ENCODE results near the gene RNF14. TPM values are rescaled to one million over a fixed set of nuclear protein-coding genes. Genes with fewer than 3 reads are reported as not detected.
"Not testable (repeated sequence)": the region's sequence is repeated elsewhere in the genome, so short reads cannot be mapped to it uniquely, and the experiment has no call there.

Gene RNF14
- total RNA-seq, 2 experiments from 2014 or later = 35.7 to 38.0 TPM

DNA sequence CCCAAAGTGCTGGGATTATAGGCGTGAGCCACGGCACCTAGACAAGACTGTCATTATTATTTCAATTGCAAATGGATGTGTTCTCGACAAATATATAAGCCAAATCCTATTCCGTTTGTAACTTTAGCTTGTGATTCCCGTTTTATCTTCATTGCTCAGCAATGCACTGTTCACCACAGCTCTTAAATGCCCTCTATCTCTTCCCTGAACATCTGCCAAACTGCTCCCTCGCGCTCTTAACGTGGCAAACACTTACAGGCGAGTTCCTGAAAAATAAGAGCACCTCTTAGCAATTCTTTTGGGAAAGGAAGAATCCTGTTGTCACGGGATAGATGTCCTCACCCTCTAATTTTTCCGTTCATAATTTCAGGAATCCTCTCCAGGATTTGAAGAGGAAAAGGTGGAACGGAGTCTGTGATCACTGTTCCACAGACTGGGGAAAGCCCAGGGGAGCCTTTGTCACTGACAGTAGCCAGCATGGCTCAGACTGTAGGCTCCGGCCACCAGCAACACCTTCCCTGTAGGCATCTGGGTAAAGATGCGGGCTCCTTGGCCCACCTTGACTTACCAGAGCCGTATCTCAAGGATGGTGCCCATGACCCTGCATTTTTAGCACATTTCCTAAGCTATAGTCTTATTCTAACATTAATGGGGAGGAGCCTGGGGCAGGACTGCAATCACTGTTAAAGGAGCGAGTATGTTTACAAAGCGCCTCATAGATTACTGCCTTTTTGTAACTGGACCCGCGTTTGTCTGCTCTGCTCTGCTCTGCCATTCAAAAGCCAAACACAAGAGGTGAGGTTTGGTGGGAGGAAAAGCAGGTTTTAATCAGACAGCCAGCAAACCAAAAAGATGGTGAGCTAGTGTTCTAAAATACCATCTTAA, 64.1 kb downstream of the RNF14 start:
- CTCF ChIA-PET = interaction anchor here (0.5 to 1.0 kb wide), 2 partner anchors 17 to 35 kb away, joined by 3 to 4 read pairs; no protein-coding TSS in a partner anchor
- H3K27me3 Mint-ChIP-seq = no peaks in the 10 kb centered on the region
- POLR2A ChIA-PET = no interaction called here

DNA sequence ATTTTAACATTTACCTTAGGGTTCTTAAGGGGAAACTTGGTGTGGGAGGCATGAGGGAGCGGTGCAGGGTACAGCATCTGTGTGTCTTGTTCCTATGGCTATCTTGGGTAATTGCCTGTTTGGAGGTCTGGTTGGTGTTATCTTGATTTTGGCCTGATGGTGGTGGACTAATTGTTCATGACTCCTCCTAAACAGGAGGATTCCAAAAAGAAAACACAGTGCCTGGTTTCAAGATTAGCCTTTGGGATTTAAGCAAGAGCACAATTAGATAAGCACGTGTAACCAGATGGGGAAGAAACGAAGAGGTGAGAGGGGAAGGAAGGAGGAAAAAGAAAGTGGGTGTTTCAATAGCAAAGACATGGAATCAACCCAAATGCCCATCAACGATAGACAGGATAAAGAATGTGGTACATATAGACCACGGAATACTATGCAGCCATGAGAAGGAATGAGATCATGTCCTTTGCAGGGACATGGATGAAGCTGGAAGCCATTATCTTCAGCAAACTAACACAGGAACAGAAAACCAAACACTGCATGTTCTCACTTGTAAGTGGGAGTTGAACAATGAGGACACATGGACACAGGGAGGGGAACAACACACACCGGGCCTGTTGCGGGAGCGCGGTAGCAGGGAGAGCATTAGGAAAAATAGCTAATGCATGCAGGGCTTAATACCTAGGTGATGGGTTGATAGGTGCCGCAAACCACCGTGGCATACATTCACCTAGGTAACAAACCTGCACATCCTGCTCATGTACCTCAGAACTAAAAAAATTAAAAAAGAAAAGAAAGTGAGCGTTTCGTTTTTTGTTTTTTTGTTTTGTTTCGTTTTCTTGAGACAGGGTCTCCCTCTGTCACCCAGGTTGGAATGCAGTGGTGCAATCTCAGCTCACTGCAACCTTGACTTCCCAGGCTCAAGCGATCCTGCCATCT, 65.0 kb downstream of the RNF14 start:
- ATAC-seq; H3K27me3 Mint-ChIP-seq; H3K4me3 Mint-ChIP-seq; DNase-seq; intact Hi-C loops (cut with DNase I, micrococcal nuclease); POLR2A ChIA-PET; H3K9me3 Mint-ChIP-seq (ENCODE audit: low read depth); H3K36me3 Mint-ChIP-seq (ENCODE audit: low read depth): not testable (repeated sequence)
- peaks cover 16% of the 10 kb centered on the region for H3K4me1 Mint-ChIP-seq
- peak overlapping the region; percentile 38 for H3K27ac Mint-ChIP-seq
- CTCF ChIA-PET = interaction anchor here (1.0 kb wide), 1 partner anchor 18 kb away, joined by 4 read pairs; no protein-coding TSS in a partner anchor

More for the DNA sequence above, 64.1 kb downstream of the RNF14 start:
- H3K4me1 Mint-ChIP-seq = peaks cover 16% of the 10 kb centered on the region
- peaks cover 2% of the 10 kb centered on the region for H3K9me3 Mint-ChIP-seq (ENCODE audit: low read depth)
- intact Hi-C loops (cut with DNase I, micrococcal nuclease) = no loop called here
- no peak overlapping the region for H3K4me3 Mint-ChIP-seq
- ATAC-seq (no peak), DNase-seq (no peak)
- H3K27ac Mint-ChIP-seq = peak overlapping the region; percentile 38
- H3K36me3 Mint-ChIP-seq (ENCODE audit: low read depth) = no peaks in the 10 kb centered on the region

DNA sequence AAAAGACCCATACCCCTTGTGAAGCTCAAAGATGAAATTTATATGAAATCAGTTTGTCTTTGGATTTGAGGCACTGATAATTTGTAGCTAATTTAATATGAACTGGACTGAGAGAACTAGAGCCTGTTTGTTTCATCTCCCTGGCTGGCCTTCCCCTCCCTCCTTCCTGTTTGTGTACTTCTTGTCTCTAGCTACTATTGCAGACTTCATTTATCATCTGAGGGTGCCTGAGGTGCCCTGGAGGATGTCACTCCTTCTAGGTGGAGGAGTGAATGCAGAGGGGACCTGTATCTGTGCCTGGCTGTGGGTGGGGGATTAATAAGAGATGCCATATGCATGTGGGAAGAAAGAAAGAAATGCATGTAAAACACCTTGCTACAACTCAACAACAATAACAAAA, 66.1 kb downstream of the RNF14 start:
- no peaks in the 10 kb centered on the region for H3K27me3 Mint-ChIP-seq
- ChIA-PET CTCF (no interaction called here), POLR2A (no interaction called here)
- H3K36me3 Mint-ChIP-seq (ENCODE audit: low read depth) = no peaks in the 10 kb centered on the region
- no peak overlapping the region for H3K4me3 Mint-ChIP-seq
- DNase-seq (no peak), ATAC-seq (no peak)
- intact Hi-C loops (cut with DNase I, micrococcal nuclease) = no loop called here
- peak overlapping the region; percentile 9 for H3K27ac Mint-ChIP-seq
- H3K9me3 Mint-ChIP-seq (ENCODE audit: low read depth) = peaks cover 2% of the 10 kb centered on the region
- H3K4me1 Mint-ChIP-seq = peaks cover 16% of the 10 kb centered on the region

DNA sequence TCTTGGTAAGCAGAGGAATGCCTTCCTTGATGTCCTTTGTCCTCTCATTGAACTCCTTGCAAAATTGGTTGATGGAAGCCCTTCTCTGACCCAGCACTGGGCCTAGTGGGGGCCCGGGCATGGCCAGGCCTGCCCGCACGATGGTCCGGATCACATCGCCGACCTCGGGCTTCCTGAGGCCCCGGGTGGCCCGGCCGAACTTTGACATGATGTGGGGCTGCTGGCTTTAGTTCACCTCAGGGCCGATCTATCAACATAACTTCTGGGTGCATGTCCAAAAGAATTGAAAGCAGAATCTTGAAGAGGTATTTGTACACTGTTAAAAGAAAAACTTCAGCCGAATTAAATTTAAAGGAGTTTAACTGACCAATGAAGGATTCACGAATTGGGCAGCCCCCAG, 68.0 kb downstream of the RNF14 start:
- POLR2A ChIA-PET = no interaction called here
- DNase-seq (no peak), ATAC-seq (no peak)
- H3K4me1 Mint-ChIP-seq = peaks cover 16% of the 10 kb centered on the region
- no peaks in the 10 kb centered on the region for H3K36me3 Mint-ChIP-seq (ENCODE audit: low read depth)
- H3K4me3 Mint-ChIP-seq = no peak overlapping the region
- intact Hi-C loops (cut with DNase I, micrococcal nuclease) = no loop called here
- peaks cover 2% of the 10 kb centered on the region for H3K9me3 Mint-ChIP-seq (ENCODE audit: low read depth)
- CTCF ChIA-PET = no interaction called here
- H3K27me3 Mint-ChIP-seq = no peaks in the 10 kb centered on the region
- no peak overlapping the region for H3K27ac Mint-ChIP-seq

DNA sequence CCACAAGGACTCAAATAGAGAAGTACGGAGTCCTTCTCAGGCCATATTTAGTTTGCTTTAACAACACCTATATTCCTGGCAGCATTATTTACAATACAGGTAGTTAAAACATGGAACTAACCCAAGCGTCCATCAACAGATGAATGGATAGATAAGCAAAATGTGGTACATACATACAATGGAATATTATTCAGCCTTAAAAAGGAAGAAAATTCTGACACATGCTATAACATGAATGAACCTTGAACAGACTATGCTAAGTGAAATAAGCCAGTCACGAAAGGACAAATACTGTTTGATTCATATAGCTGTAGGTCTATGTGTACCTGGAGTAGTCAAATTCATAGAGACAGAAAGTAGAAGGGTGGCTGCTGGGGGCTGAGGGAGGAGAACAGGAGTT, 68.7 kb downstream of the RNF14 start:
- ATAC-seq; POLR2A ChIA-PET; H3K9me3 Mint-ChIP-seq (ENCODE audit: low read depth); H3K4me3 Mint-ChIP-seq; intact Hi-C loops (cut with DNase I, micrococcal nuclease); H3K36me3 Mint-ChIP-seq (ENCODE audit: low read depth); CTCF ChIA-PET; DNase-seq; H3K27ac Mint-ChIP-seq; H3K27me3 Mint-ChIP-seq: not testable (repeated sequence)
- peaks cover 16% of the 10 kb centered on the region for H3K4me1 Mint-ChIP-seq

DNA sequence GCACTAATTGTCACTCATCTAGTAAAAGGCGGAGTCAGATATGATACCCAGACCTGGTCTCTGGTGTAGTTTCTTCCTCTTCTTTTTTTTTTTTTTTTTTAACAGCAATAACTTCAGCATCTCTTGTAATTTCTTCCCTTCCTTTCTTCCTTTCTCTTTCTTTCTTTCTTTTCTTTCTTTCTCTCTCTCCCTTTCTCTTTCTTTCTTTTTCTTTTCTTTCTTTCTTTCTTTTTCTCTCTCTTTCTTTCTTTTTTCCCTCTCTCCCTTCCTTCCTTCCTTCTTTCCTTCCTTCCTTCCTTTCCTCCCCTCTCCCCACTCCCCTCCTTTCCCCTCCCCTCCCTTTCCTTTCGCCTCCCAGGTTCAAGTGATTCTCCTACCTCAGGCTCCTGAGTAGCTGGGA, 69.8 kb downstream of the RNF14 start:
- Mint-ChIP-seq H3K36me3 (ENCODE audit: low read depth) (no peaks in the 10 kb centered on the region), H3K27me3 (no peaks in the 10 kb centered on the region), H3K4me3 (no peak overlapping the region), H3K4me1 (peaks cover 12% of the 10 kb centered on the region), H3K9me3 (ENCODE audit: low read depth) (no peaks in the 10 kb centered on the region), H3K27ac (no peak overlapping the region)
- DNase-seq (no peak), ATAC-seq (no peak)
- intact Hi-C loops (cut with DNase I, micrococcal nuclease) = no loop called here
- POLR2A ChIA-PET = no interaction called here
- CTCF ChIA-PET = no interaction called here

Other genes starting within 250 kb of the RNF14 start
- gene PCDH1, start 90.7 kb upstream of the RNF14 start, total RNA-seq = not detected
- 10 to 100 TPM; 48.7 to 56.1 TPM for gene DELE1, start 45.2 kb upstream of the RNF14 start, total RNA-seq
- gene PCDH12, start 10.9 kb upstream of the RNF14 start, total RNA-seq = under 1 TPM; 0.70 to 0.80 TPM
- gene GNPDA1, start 43.9 kb downstream of the RNF14 start, total RNA-seq = 10 to 100 TPM; 75.4 to 77.4 TPM
- gene NDFIP1, start 139.7 kb downstream of the RNF14 start, total RNA-seq = 10 to 100 TPM; 54.9 to 86.7 TPM